ENCODE measurements around the gene ERGIC3. TPM values are rescaled to one million over a fixed set of nuclear protein-coding genes. Genes with fewer than 3 reads are reported as not detected.
"Not testable (repeated sequence)": the region's sequence is repeated elsewhere in the genome, so short reads cannot be mapped to it uniquely, and the experiment has no call there.

ERGIC3 gene
- total and polyA plus RNA-seq, 7 donors: 61.7 to 83.5 (median 67.9) TPM

- intact Hi-C loops (cut with DNase I): no loop called here
- TF ChIP-seq, protein P1, sequence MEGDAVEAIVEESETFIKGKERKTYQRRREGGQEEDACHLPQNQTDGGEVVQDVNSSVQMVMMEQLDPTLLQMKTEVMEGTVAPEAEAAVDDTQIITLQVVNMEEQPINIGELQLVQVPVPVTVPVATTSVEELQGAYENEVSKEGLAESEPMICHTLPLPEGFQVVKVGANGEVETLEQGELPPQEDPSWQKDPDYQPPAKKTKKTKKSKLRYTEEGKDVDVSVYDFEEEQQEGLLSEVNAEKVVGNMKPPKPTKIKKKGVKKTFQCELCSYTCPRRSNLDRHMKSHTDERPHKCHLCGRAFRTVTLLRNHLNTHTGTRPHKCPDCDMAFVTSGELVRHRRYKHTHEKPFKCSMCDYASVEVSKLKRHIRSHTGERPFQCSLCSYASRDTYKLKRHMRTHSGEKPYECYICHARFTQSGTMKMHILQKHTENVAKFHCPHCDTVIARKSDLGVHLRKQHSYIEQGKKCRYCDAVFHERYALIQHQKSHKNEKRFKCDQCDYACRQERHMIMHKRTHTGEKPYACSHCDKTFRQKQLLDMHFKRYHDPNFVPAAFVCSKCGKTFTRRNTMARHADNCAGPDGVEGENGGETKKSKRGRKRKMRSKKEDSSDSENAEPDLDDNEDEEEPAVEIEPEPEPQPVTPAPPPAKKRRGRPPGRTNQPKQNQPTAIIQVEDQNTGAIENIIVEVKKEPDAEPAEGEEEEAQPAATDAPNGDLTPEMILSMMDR (IDR thresholded peaks at IDR 0.05): no peak
- 54 to 60% (median 56%) methylated on average over 11 of the region's 11 CpGs for WGBS, 3 donors
Observed at GRCh38 chr20:35539756-35540212, 2.1 kb upstream of the ERGIC3 start.

DNA sequence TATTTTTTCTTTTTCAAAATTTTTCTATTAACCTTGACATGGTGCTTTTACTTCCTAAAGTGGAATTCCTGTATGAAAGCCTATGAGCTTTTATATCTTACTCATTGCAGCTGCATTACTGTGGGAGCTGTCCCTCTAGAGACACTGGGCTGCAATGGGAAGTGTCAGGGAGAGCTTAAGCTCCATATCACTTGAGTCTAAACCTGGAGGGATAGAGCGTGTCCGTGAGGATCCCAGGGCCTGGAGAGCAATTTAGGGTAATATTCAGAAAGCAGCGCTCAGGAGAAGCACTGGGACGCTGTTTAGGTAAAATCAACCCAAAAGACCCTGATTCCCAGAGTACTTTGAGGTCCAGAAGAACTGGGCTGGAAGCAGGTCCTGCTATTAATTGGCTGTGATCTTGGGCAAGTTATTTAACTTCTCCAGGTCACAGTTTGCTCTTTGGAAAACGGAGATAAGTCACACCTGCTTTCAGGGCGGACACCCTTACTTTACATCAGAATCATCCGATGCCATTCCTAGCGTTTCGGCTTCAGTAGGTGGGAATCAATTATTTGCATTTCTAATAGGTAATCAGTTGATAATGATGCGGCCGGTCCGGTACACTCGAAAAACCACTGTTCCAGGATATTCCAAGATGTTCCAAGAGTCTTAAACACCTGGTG, 628 bp upstream of the ERGIC3 start:
- WGBS, 3 donors: 28 to 31% (median 30%) methylated on average over 13 of the region's 13 CpGs
- Histone ChIP-seq H3K36me3 (ENCODE audit: insufficient read depth in 1 of 2, low read depth in 1 of 2) (peaks cover 0 to 29% of the 10 kb centered on the region in 2 donors), H3K4me3 (peak overlapping the region; percentile 96), H3K27me3 (ENCODE audit: insufficient read depth in 3 of 3, low read length in 2 of 3) (no peaks in the 10 kb centered on the region), H3K27ac (peak overlapping the region; percentile 85), H3K9me3 (no peaks in the 10 kb centered on the region), H3K4me1 (peaks cover 10% of the 10 kb centered on the region)
- ATAC-seq (no peak), DNase-seq (no peak)
- TF ChIP-seq, protein P1 (IDR thresholded peaks at IDR 0.05): no peak
- intact Hi-C loops (cut with DNase I): no loop called here

More at GRCh38 chr20:35539756-35540212, 2.1 kb upstream of the ERGIC3 start:
- no peaks in the 10 kb centered on the region for H3K9me3 ChIP-seq
- H3K27me3 ChIP-seq (ENCODE audit: insufficient read depth in 3 of 3, low read length in 2 of 3): no peaks in the 10 kb centered on the region
- no peak overlapping the region for H3K27ac ChIP-seq
- H3K4me1 ChIP-seq: peaks cover 10% of the 10 kb centered on the region
- peak in 1 of 2 donors; percentile 41 for DNase-seq
- no peak for ATAC-seq
- H3K4me3 ChIP-seq: no peak overlapping the region
- peaks cover 0 to 17% of the 10 kb centered on the region in 2 donors for H3K36me3 ChIP-seq (ENCODE audit: insufficient read depth in 1 of 2, low read depth in 1 of 2)

DNA sequence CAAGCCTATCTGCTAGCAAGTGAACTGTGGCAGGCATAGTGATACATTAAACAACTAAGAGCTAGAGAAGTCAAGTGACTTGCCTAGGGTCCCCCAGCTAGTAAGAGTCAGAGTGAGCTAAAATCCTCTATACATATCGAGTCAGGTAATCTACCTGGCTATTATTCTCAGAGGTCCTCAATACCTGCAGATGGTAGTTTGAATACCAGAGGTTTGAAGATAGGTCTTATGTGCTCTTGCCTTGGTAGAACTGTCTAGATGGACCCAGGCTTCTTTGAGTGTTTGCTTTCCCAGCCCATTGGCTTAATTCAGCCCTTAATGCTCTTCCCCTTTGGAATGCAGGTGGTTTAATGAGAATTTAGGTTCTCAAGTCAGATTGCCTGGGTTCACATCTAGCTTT, 1.1 kb downstream of the ERGIC3 start:
- no peak for DNase-seq
- H3K4me3 ChIP-seq: no peak overlapping the region
- TF ChIP-seq, protein P1 (IDR thresholded peaks at IDR 0.05): no peak
- WGBS, 3 donors: 92 to 100% (median 94%) methylated on average over 1 of the region's 1 CpG
- no peak overlapping the region for H3K27ac ChIP-seq
- peaks cover 0 to 45% of the 10 kb centered on the region in 2 donors for H3K36me3 ChIP-seq (ENCODE audit: insufficient read depth in 1 of 2, low read depth in 1 of 2)
- H3K27me3 ChIP-seq (ENCODE audit: insufficient read depth in 3 of 3, low read length in 2 of 3): no peaks in the 10 kb centered on the region
- H3K4me1 ChIP-seq: peaks cover 10% of the 10 kb centered on the region
- no peaks in the 10 kb centered on the region for H3K9me3 ChIP-seq
- ATAC-seq: no peak
- intact Hi-C loops (cut with DNase I): no loop called here

DNA sequence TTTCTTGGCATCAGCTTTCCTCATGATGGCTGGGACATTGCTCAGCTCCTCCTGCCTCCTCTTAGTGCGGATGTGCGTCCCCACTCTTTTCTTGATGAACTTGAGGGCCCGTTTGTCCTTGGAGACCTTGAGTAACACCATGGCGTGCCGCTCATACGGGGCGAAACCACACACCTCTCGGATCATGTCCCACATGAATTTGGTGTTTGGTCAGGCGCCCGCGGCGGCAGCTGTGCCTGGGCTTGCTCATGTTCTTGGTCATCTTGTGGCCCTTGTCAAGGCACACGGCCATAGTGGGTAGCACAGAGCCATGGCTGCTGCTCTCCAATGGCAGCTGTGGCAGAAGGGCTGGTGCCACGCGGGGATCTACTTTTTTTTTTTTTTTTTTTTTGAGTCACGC, 2.6 kb downstream of the ERGIC3 start:
- no peak for ATAC-seq
- TF ChIP-seq, protein P1 (IDR thresholded peaks at IDR 0.05): no peak
- peaks cover 6 to 60% of the 10 kb centered on the region in 2 donors for H3K36me3 ChIP-seq (ENCODE audit: insufficient read depth in 1 of 2, low read depth in 1 of 2)
- WGBS, 3 donors: 90 to 94% (median 92%) methylated on average over 15 to 16 of the region's 16 CpGs
- H3K27me3 ChIP-seq (ENCODE audit: insufficient read depth in 3 of 3, low read length in 2 of 3): no peaks in the 10 kb centered on the region
- no peak overlapping the region for H3K27ac ChIP-seq
- peak in 1 of 2 donors; percentile 52 for DNase-seq
- no peaks in the 10 kb centered on the region for H3K9me3 ChIP-seq
- intact Hi-C loops (cut with DNase I): no loop called here
- H3K4me3 ChIP-seq: no peak overlapping the region
- peaks cover 10% of the 10 kb centered on the region for H3K4me1 ChIP-seq

- Histone ChIP-seq H3K4me1 (peaks cover 10% of the 10 kb centered on the region), H3K36me3 (ENCODE audit: insufficient read depth in 1 of 2, low read depth in 1 of 2) (peaks cover 6 to 65% of the 10 kb centered on the region in 2 donors)
- H3K27me3 ChIP-seq (ENCODE audit: insufficient read depth in 3 of 3, low read length in 2 of 3); H3K27ac ChIP-seq; H3K9me3 ChIP-seq; intact Hi-C loops (cut with DNase I); H3K4me3 ChIP-seq; ATAC-seq: not testable (repeated sequence)
- peak in 1 of 2 donors; percentile 25 for DNase-seq
- WGBS, 3 donors: 92 to 100% (median 95%) methylated on average over 7 of the region's 7 CpGs
Observed at GRCh38 chr20:35544941-35545340, 3.1 kb downstream of the ERGIC3 start.
